ENCODE measurements around the gene DRC7.
A peak's percentile ranks its signal among the peaks of the same experiment; 100 is the strongest.
"Not testable (repeated sequence)": the region's sequence is repeated elsewhere in the genome, so short reads cannot be mapped to it uniquely, and the experiment has no call there.

The DRC7 gene

DNA sequence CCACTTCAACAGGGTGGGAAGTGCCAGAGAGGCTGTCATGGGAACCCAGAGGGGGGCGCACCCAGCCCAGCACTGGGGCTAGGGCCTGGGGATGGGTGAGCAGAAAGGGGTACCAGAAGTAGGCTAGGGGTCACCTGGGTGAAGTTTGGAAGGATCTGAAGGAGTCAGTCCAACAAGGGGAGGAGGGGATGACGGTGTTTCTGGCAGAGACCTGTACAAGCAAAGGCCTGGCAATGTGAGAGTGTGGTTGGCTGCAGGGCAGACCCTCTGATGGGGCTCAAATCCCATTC is 27.5 kb downstream of the DRC7 start:
- DNase-seq: no peak

DNA sequence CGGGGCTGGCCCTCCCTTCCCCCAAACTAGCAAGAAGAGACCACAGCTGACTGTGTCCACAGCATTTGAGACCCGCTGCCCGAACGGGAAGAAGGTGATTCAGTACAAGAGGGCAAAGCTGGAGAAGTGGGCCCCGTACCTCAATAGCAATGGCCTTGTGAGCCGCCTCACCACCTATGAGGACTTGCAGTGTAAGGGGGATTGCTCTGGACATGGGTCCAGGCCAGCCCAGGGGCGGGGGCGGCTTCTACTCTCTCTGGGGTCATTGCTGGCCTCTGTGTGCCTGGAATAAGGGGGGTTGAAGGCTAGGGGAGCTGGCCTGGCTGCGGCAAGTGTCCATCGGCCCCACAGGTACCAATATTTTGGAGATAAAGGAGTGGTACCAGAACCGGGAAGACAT is 28.0 kb downstream of the DRC7 start:
- no peak for DNase-seq

DNA sequence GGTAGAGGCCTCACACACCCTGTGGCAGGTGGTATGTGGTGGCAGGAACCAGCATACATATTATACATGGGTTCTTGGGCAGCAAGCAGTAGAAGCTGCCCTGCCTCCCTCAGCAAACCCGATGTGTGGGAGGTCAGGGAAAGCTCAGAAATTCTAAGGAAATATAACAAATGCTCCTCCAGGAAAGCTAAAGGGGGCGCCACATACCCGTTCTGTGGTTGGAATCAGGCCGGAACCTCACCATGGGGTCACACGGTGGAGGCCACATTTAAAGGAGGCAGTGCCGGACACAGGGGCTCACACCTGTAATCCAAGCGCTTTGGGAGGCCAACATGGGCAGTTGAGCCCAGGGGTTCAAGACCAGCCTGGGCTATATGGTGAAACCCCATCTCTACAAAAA is 28.6 kb downstream of the DRC7 start:
- no peak for DNase-seq

DNA sequence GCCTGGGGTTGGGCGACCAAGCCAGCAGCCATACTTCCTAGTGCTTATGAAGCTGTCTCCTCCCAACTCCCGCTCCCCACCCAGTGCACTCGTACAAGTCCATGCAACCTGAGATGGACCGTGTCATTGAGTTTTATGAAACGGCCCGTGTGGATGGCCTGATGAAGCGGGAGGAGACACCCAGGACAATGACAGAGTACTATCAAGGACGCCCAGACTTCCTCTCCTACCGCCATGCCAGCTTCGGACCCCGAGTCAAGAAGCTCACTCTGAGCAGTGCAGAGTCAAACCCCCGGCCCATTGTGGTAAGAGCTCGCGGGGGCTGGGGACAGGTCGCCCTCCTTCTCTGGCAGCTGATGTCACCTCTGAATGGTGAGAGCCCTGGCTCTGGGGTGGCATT is 29.9 kb downstream of the DRC7 start:
- no peak for DNase-seq

DNA sequence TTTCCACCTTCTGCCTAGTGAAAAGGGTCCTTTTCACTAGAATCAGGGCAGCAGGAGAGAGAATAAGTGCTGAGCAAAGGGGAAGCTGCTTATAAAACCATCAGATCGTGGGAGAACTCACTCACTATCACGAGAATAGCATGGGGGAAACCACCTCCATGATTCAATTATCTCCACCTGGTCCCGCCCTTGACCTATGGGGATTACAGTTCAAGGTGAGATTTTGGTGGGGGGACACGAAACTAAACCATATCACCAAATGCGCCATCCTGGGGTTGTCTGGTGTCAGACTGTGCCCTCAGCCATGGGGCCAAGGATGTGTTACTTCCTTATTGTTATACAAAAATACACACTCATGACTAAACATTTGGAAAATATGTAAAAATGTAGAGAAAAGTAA is 30.5 kb downstream of the DRC7 start:
- DNase-seq: no peak

DNA sequence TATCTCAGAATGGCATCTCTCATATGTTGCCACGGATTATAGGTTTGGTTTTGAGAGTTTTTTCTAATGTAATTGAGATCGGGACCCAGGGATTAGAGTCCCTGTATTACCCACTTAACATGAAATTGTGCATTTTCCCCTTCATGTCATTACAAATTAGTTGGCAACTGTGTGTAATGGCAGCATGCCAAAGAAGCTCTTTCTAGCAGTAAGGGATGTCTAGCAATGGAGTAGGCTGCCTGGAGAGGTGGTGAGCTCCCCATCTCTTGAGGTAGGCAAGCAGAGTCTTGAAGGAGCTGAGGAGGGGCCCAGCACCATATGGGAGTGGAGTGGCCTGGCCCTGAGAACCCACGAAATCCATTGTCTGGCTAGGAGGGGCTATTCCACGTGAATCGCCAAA is 30.9 kb downstream of the DRC7 start:
- no peak for DNase-seq

DNA sequence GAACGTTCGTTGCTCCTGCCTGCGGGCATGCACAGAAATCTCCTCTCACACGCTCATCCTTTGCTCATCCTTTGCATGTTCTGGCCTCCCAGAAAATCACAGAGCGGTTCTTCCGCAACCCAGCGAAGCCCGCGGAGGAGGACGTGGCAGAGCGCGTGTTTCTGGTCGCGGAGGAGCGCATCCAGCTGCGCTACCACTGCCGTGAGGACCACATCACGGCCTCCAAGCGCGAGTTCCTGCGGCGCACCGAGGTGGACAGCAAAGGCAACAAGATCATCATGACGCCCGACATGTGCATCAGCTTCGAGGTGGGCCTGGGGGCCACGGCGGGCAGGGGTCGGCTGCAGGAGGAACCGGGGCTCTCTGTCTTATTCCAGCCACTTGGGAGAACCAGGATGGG is 31.4 kb downstream of the DRC7 start:
- DNase-seq: no peak

DNA sequence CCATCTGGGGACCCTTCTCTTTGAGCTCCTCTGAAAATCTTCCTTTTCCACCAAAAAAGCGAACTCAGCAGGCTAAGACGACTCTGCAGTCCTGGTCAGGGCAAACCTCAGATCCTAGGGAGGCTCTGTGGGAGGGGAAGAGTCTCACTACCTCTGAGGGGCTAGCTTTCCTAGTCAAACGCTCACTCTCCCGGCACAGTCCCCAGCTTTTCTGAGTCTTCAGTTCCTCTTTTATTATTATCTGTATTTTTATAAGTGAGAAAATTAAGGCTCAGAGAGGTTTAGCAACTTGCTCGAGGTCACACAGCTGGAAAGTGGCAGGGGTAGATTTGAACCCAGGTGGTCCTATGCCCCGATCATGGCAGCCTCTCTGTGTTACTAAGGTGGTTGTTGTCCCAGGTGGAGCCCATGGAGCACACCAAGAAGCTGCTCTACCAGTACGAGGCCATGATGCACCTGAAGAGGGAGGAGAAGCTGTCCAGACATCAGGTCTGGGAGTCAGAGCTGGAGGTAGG is 31.9 kb downstream of the DRC7 start:
- DNase-seq: no peak

DNA sequence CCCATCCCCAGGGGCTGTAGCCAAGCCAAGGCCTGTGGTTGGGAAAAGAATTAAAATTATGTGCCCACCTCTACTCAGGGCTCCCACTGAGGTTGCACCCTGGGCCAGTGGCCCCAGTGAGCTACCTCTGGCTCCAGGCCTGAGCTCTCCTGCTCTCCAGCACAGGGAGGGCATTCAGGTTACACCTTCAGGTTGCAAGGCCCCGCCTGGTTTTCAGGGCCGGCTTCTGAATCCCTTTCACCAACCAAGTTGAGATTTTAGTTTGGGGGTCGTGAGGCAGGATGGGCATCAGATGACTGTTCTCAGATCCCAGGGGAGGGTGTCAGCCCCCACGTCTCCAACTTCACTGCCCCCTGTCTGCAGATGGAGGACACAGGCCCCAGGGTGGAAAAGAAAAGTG is 33.0 kb downstream of the DRC7 start:
- DNase-seq: no peak

DNA sequence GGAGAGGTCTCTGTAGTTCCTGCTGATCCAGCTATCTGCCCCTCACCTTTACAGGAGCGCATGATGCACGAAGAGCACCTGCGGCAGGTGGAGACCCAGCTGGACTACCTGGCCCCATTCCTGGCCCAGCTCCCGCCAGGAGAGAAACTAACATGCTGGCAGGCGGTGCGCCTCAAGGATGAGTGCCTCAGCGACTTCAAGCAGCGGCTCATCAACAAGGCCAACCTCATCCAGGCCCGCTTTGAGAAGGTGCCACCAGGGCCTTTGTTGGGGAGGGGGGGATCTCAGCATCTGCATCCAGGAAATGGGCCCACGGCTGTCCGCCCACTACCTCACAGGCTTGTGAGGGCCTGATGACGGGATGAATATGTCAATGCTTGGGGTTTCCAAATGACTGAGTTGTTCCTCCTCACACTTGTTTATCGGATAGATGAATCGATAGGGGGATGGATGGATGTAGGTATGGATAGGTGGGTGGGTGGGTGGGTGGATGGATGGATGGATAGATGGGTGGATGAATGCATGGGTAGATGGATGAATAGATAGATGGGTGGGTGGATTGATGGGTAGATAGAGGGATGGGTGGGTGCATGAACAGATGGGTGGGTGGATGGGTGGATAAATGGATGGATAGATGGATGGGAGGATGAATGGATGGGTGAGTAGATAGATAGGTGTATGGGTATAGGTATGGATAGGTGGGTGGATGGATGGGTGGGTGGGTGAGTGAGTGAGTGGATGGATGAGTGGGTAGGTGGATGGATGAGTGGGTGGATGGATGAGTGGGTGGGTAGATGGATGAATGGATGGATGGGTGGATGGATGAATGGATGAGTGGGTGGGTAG is 34.0 kb downstream of the DRC7 start:
- DNase-seq: no peak

DNA sequence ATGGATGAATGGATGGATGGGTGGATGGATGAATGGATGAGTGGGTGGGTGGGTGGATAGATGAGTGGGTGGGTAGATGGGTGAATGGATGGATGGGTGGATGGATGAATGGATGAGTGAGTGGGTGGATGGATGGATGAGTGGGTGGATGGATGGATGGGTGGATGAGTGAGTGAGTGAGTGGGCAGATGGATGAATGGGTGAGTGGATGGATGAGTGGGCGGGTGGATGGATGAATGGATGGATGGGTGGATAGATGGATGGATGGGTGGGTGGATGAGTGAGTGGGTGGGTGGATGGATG is 34.5 kb downstream of the DRC7 start:
- no peak for DNase-seq

DNA sequence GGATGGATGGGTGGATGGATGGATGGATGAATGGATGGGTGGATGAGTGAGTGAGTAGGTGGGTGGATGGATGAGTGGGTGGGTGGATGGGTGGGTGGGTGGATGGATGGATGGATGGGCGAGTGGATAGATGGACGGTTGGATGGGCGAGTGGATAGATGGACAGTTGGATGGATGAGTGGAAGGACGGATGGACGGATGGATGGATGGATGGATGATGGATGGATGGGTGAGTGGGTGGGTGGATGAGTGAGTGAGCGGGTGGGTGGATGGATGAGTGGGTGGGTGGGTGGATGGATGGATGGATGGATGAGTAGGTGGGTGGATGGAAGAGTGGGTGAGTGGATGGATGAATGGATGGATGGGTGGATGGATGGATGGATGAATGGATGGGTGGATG is 35.2 kb downstream of the DRC7 start:
- not testable (repeated sequence) for DNase-seq

DNA sequence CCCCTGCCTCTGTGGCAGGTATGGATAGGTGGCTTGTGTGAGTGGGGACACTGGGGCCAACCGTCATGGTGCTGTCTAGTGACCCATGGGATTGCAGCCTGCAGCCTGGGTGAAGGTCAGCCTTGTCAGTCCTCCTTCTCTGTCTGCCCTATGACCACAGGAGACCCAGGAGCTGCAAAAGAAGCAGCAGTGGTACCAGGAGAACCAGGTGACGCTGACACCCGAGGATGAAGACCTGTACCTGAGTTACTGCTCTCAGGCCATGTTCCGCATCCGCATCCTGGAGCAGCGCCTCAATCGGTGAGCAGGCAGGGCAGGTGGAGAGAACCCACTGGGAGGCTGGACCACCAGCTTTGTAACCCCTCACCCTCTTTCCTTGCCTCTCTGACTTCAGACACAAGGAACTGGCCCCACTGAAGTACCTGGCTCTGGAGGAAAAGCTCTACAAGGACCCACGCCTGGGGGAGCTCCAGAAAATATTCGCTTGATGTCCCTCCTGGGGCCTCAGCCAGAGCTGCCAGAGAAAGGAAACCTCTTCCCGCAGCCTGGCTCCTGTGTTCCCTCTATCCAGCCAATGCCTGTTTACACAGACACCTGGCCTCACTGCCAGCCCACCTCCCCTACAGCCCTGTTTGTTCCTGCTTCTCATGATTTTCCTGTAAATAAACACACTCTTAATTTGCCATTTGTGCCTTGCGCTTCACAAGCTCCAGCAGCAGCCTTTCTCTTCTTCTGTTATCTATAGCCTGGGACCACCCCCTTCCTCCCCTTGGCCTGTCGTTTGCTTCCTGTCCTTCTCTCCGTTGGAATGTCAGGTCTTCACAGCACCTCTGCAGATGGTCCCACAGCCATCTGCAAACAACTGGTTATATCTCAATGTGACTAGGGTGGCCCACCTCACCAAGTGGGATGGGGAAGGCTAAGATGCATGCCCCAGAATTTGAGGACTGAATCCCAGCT is 36.4 kb downstream of the DRC7 start:
- no peak for DNase-seq

DNA sequence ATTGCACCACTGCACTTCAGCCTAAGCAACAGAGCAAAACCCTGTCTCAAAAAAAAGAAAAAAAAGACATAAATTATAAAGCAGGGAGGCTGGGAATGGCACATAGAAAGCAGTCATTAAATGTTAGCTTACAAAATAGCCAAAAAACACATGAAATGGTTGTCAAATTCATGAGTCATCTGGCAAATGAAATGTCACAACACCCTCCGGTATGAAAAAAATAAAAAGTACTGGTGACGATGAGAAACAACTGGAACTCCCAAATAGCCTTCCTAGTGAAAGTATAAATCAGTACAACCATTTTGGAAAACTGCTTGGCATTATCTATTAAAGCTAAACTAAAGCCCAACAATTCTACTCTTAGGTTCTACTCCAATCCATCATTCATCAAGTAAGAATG is 37.4 kb downstream of the DRC7 start:
- DNase-seq: no peak

DNA sequence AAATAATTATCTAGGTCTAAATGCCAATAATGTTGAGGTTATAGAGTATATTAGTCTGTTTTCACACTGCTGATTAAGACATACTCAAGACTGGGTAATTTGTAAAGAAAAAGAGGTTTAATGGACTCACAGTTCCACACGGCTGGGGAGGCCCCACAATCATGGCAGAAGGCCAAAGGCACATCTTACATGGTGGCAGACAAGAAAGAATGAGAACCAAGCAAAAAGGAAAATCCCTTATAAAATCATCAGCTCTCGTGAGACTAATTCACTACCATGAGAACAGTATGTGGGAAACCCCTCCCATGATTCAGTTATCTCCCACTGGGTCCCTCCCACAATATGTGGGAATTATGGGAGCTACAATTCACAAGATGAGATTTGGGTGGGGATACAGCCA is 38.1 kb downstream of the DRC7 start:
- no peak for DNase-seq

DNA sequence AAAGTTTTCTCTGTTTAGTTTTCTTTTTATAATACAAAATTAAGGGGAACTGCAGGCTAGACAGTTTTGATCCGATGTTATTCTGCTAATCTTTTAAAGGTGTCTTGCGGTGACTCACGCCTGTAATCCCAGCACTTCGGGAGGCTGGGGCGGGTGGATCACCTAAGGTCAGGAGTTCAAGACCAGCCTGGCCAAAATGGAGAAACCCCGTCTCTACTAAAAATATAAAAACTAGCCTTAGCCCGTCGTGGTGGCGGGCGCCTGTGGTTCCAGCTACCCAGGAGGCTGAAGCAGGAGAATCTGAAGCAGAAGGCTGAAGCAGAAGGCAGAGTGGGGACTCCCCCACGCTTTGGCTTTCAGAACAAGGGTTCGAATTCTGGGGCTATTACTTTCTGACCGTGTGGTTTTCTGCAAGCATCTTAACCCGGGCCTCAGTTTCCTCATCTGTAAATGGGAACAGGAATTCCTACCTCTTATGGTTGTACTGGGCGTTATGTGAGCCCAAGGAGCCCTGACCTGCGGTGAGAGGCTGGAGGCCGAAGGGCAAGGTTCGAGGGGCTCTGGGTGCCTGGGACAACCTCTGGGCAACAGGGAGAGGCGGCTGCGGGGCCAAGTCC is 39.8 kb downstream of the DRC7 start:
- no peak for DNase-seq

DNA sequence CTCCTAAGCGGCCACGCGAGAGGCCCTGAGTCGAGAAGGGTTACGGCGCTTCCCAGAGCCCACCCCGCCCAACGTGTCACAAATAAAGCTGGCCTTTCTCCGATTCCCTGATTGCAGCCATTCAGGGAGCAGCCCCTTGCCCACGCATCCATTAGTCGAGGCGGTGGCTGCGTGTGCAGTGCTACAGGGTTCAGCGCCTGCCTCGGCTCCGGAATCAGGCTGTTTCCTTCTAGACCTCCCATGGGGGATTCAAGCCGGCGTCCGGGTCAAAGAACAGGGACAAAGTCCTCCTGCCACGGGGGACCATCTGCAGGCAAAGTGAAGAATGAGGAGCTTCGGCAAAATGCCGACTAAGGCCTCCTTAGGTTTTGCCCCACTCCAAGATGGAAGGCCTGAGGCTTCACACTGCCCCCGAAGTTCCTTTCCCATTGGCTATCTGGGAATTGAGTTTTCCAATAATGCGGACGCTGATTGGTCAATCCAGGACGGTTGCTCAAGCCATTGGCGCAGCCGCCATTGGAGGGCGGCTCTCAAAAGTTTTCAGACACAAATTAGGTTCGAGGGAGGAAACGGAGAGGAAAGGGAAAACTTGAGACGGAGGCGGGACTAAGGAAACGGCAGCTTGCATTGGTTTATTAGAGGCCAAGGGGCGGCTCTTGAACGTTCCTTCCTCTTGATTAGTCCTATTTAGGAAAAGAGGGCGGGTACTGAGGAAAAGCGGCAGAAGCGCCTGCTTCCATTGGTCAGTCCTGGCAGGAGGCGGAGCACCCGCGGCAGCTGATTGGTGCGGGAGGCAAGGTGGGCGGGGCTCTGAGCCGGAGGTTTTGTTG is 40.5 kb downstream of the DRC7 start:
- peak; percentile 100 for DNase-seq

DNA sequence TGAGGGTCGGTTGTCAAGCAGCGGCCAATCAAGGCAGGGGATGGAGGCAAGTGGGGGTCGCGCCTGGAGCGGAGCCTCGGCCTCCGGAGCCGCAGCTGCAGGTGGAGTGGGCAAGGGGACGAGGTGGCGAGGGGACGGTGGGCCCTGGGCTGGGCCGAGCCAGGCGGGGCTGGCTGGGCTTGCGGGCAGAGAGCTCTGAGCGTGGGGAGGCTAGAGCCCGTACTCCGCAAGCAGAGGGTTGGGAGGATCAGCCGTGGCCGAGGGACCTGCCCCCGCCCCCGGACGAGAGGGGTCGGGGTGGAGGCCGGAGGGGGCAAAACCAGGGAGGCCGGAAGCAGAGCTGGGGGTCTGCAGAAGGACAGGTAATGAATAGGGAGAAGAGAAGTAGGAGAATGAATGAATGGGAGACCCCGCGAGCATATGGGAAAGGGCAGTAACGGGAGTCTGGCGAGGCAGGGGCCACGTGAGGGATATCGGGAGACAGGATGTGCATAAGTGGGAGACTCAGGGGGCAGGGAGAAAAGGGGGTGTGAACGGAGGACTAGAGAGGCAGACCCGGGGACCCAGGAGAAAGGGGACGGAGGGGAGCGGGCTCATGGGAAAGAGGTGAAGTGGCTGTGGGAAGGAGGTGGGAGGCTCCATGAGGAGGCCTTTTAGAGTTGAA is 41.3 kb downstream of the DRC7 start, which contains the start of gene KATNB1:
TSS of gene KATNB1 (plus strand) at position 16 of the 664 bp plus-strand sequence. CDS start 1,474 bp downstream, outside the sequence.
- peak; percentile 44 for DNase-seq

DNA sequence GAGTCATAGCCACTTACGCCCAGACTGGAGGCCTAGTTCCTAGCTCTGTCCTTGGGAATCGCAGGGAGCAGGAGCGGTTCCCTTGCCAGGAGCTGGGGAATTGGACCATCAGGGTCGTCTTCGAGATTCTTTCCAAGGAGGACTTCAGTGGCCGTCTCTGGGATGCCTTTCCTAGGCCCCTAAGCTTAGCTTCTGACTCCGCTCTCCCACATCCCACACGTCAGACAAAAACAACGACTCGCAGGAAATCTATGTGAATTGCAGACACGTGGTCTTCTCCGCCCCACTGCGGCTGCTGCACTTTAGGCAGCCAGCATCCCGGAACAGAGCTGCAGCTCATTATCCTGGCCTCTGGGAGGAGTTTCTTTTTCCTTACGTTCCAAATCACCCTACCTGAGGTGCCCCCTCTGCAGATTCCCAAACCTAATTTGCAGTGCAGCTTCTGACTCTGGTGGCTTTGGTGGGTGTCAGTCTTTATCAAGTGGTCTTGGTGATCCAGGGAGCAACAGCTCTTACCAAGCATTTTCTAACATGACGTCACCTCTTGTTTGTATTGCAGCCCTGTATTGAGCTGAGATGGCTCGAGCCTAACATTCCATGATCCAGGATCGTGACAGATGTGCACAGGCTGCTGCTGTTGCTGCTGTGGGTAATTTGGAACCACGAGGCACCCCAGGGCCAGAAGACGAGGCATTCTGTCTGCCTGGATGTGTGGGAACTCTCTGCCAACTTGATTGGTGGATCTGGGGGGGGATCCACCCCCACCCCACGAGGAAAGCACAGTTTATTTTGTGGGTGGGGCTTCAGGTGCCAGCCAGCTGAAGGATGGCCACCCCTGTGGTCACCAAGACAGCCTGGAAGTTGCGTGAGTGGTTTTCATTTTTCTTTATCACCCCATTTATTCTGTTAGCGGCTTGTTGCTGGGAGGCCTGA is 42.1 kb downstream of the DRC7 start:
- peak; percentile 44 for DNase-seq

DNA sequence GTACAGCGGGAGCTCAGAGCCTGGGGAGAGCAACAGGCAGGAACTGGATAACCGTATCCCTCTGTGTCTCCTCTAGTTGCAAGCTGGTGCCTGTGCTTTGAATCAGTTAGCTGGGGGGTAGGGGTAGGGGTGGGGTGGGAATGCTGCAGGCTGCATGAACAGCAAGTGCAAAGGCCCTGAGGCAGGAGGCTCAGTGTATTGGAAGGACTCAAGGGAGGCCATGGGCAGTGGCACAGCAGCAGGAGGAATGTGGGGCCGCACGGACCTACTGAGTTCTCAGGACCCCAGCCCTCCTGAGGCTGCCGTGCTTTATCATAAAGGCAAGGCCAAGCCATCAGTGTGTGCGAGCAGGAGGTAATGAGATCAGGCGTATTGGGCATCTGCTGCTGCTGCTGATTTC is 44.2 kb downstream of the DRC7 start:
- DNase-seq: no peak
